ENCODE data around the gene GPC5. TPM values are rescaled to one million over a fixed set of nuclear protein-coding genes. Genes with fewer than 3 reads are reported as not detected.

GPC5 gene
- polyA plus RNA-seq, 2 of the 4 experiments (the other 2 are of a cell fraction): not detected

- TF ChIP-seq CHD4 (IDR thresholded peaks at IDR 0.05; ENCODE audit: borderline replicate concordance): no peak
Measured at GRCh38 chr13:91643394-91643793, 245.0 kb downstream of the GPC5 start (continued).

- TF ChIP-seq HEYL (CRISPR knock-in tag; IDR thresholded peaks at IDR 0.05) (no peak), CHD2 (IDR thresholded peaks at IDR 0.05; ENCODE audit: low read length, partially characterized antibody) (no peak), MAZ (IDR thresholded peaks at IDR 0.05; ENCODE audit: borderline replicate concordance, low read depth, low read length) (no peak), FOSL2 (IDR thresholded peaks at IDR 0.05) (no peak), FOSL2 (CRISPR knock-in tag; IDR thresholded peaks at IDR 0.05) (no peak), RFX5 (IDR thresholded peaks at IDR 0.05) (no peak), MYC (IDR thresholded peaks at IDR 0.05; ENCODE audit: borderline replicate concordance, low read length) (no peak), GATA3 (IDR thresholded peaks at IDR 0.05; ENCODE audit: borderline replicate concordance) (no peak), EHMT2 (IDR thresholded peaks at IDR 0.05; ENCODE audit: low read depth) (no peak), BCL3 (IDR thresholded peaks at IDR 0.05) (no peak), HOXB5 (CRISPR knock-in tag; IDR thresholded peaks at IDR 0.05) (no peak), ATOH8 (CRISPR knock-in tag; IDR thresholded peaks at IDR 0.05; ENCODE audit: low read depth) (no peak), REST (IDR thresholded peaks at IDR 0.05) (no peak), CTCF (IDR thresholded peaks at IDR 0.05) (no peak)
- Histone ChIP-seq H3K4me1 (no peaks in the 10 kb centered on the region), H3K4me3 (no peak overlapping the region), H3K9me3 (no peaks in the 10 kb centered on the region), H3K4me2 (no peak overlapping the region), H3K27ac (no peak overlapping the region)
- ATAC-seq: no peak
- ChIA-PET POLR2A (no interaction called here), CTCF (interaction anchor here (0.5 kb wide), 1 partner anchor 160 kb away, joined by 3 read pairs; no protein-coding TSS in a partner anchor)
- no peak for DNase-seq (ENCODE audit: low read depth in 1 of 2, low spot score in 1 of 2)
- no peak for FAIRE-seq
Measured at GRCh38 chr13:91644806-91645205, 246.4 kb downstream of the GPC5 start.

- H3K4me1 ChIP-seq: no peaks in the 10 kb centered on the region
- DNase-seq (ENCODE audit: low read depth in 1 of 2, low spot score in 1 of 2): peak in 1 of 2 experiments; percentile 27
- ChIA-PET POLR2A (no interaction called here), CTCF (no interaction called here)
- no peak overlapping the region for H3K4me2 ChIP-seq
- H3K27ac ChIP-seq: no peak overlapping the region
- no peak for FAIRE-seq
- WGBS (ENCODE audit: missing lambda C conversion rate): 7% methylated on average over 2 of the region's 3 CpGs
- H3K9me3 ChIP-seq: no peaks in the 10 kb centered on the region
- TF ChIP-seq SMC3 (IDR thresholded peaks at IDR 0.05): no peak
- TF ChIP-seq RAD21 (conservative IDR thresholded peaks at IDR 0.05 in 1 of 2, IDR thresholded peaks at IDR 0.05 in 1 of 2): peak in 1 of 2 experiments; percentile 23; a peak in 2 of 5 replicates
- TF ChIP-seq CTCF (IDR thresholded peaks at IDR 0.05): 0 out of 3 replicates have a peak, but pooled peaks have one; percentile 17
- H3K4me3 ChIP-seq: no peak overlapping the region
- ATAC-seq: peak; percentile 59 to 74; a peak in 4 of 6 replicates
Measured at GRCh38 chr13:91647361-91647990, 249.1 kb downstream of the GPC5 start.

All from A549 (cell line).